Thoracic aorta (tissue), 2 donors: Measurements from ENCODE around the gene TARBP1. TPM values are rescaled to one million over a fixed set of nuclear protein-coding genes. Genes with fewer than 3 reads are reported as not detected.

Source experiments
- ATAC-seq: fragments of 150-250 bp; one replicate; pipeline ENCODE4 v1.8.0; 2017; ENCODE audit warnings: low read depth; ENCODE audit not compliant: insufficient number of reproducible peaks, low FRiP score
- DNase-seq: peaks from one replicate; pipeline ENCODE4 v3.0.0-alpha.2; 2020; ENCODE audit warnings: low spot score
- H3K27ac ChIP-seq, 2 donors: fragments of 200-600 bp; sonication (generic); 1 replicate in 1 of 2; 2 replicates in 1 of 2; pipeline ENCODE4 v1.5.1; 2016; ENCODE audit warnings: mild to moderate bottlenecking in 2 of 2, moderate library complexity in 2 of 2
- H3K27me3 ChIP-seq: fragments of 200-600 bp; sonication (generic); replicated peaks from 2 replicates; pipeline ENCODE4 v1.6.0; 2016; ENCODE audit warnings: mild to moderate bottlenecking; ENCODE audit not compliant: insufficient read depth
- H3K36me3 ChIP-seq: fragments of 200-600 bp; sonication (generic); one replicate; pipeline ENCODE4 v1.5.1; 2016
- H3K4me1 ChIP-seq, 2 donors: fragments of 200-600 bp; sonication (generic); 1 replicate in 1 of 2; 2 replicates in 1 of 2; pipeline versions ENCODE4 v1.5.1 to v1.6.0; 2016; ENCODE audit warnings: low read depth in 2 of 2, mild to moderate bottlenecking in 1 of 2; ENCODE audit not compliant: control insufficient read depth in 1 of 2
- H3K4me3 ChIP-seq: fragments of 200-600 bp; sonication (generic); 2 replicates; pipeline ENCODE4 v1.5.1; 2016; ENCODE audit warnings: mild to moderate bottlenecking
- H3K9me3 ChIP-seq: fragments of 200-600 bp; sonication (generic); 2 replicates; pipeline ENCODE4 v1.5.1; 2016
- CTCF ChIP-seq: fragments of 200-600 bp; sonication (generic); IDR thresholded peaks from one replicate; pipeline ENCODE4 v1.5.1; 2019; ENCODE audit warnings: antibody characterized with exemption
- total RNA-seq, 2 donors: library from RNA; depleted of rRNA; stranded (reverse); fragments of >200 nt; gene quantifications; one replicate each; pipeline versions ENCODE4 v1.1.0 to v1.2.3, GENCODE V29; 2016

Gene TARBP1
- total RNA-seq, 2 donors from 2014 or later, result 11.5 to 13.5 TPM

- Histone ChIP-seq H3K27ac (no peak overlapping the region), H3K27me3 (no peaks in the 10 kb centered on the region), H3K36me3 (no peaks in the 10 kb centered on the region), H3K4me3 (no peak overlapping the region), H3K9me3 (no peaks in the 10 kb centered on the region), H3K4me1 (no peaks in the 10 kb centered on the region)
- no peak for ATAC-seq
- no peak for DNase-seq
- TF ChIP-seq CTCF, result no peak
These were observed 15.2 kb downstream of the TARBP1 start for GRCh38 chr1:234463749-234464148.

GRCh38 chr1:234460652-234461051, 18.3 kb downstream of the TARBP1 start:
- TF ChIP-seq CTCF, result no peak
- H3K27me3 ChIP-seq, result no peaks in the 10 kb centered on the region
- DNase-seq, result no peak
- no peaks in the 10 kb centered on the region for H3K9me3 ChIP-seq
- H3K4me3 ChIP-seq, result no peak overlapping the region
- ATAC-seq, result no peak
- no peaks in the 10 kb centered on the region for H3K4me1 ChIP-seq
- H3K36me3 ChIP-seq, result no peaks in the 10 kb centered on the region
- no peak overlapping the region for H3K27ac ChIP-seq

- no peak for TF ChIP-seq CTCF
- H3K36me3 ChIP-seq, result no peaks in the 10 kb centered on the region
- no peaks in the 10 kb centered on the region for H3K27me3 ChIP-seq
- no peak overlapping the region for H3K27ac ChIP-seq
- H3K4me3 ChIP-seq, result no peak overlapping the region
- H3K9me3 ChIP-seq, result no peaks in the 10 kb centered on the region
- no peaks in the 10 kb centered on the region for H3K4me1 ChIP-seq
- DNase-seq (no peak), ATAC-seq (no peak)
These were observed 20.5 kb downstream of the TARBP1 start for GRCh38 chr1:234458352-234459017.

- no peaks in the 10 kb centered on the region for H3K9me3 ChIP-seq
- no peak for TF ChIP-seq CTCF
- H3K4me1 ChIP-seq, result no peaks in the 10 kb centered on the region
- H3K36me3 ChIP-seq, result no peaks in the 10 kb centered on the region
- no peaks in the 10 kb centered on the region for H3K27me3 ChIP-seq
- ATAC-seq (no peak), DNase-seq (no peak)
- no peak overlapping the region for H3K27ac ChIP-seq
- H3K4me3 ChIP-seq, result no peak overlapping the region
These were observed 24.1 kb downstream of the TARBP1 start for GRCh38 chr1:234454926-234455325.

- no peak for TF ChIP-seq CTCF
- no peaks in the 10 kb centered on the region for H3K9me3 ChIP-seq
- H3K27ac ChIP-seq, result no peak overlapping the region
- ATAC-seq (no peak), DNase-seq (no peak)
- H3K4me1 ChIP-seq, result no peaks in the 10 kb centered on the region
- H3K4me3 ChIP-seq, result no peak overlapping the region
- no peaks in the 10 kb centered on the region for H3K27me3 ChIP-seq
- H3K36me3 ChIP-seq, result no peaks in the 10 kb centered on the region
These were observed 26.5 kb downstream of the TARBP1 start for GRCh38 chr1:234452406-234452965.
